Loucy (cell line): ENCODE results near the gene DAG1.

Source experiments
- EZH2phosphoT487 ChIP-seq: fragments of 200-600 bp; IDR thresholded peaks from 2 replicates; pipeline ENCODE4 v1.6.1; 2018; ENCODE audit warnings: antibody characterized with exemption, mild to moderate bottlenecking, moderate library complexity, borderline replicate concordance
- TF ChIP-seq, protein P1 (sequence below): fragments of 200-600 bp; sonication (generic); conservative IDR thresholded peaks from 2 replicates; pipeline ENCODE4 v1.5.1; 2014; ENCODE audit warnings: mild to moderate bottlenecking, antibody characterized with exemption, low read length

DNA sequence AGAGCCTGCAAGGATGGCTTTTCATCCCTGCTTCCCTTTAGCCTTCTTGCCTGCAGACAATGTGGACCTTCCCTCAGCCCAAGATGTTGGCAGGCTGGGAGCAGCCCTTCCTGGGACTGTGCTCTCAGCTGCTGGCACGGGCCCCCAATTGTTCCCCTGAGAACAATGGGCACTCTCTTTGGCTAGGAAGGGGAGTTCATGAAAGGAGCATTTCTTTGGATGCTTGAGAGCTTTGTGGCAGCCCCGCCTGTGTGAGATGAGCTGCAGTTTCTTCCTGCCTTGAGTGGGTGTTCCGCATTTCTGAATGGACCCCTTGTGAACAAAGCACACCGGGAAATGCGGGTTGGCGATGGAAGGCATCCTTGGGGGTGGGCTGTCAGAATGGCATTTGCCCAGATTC, 49.2 kb downstream of the DAG1 start:
- TF ChIP-seq, protein P1, sequence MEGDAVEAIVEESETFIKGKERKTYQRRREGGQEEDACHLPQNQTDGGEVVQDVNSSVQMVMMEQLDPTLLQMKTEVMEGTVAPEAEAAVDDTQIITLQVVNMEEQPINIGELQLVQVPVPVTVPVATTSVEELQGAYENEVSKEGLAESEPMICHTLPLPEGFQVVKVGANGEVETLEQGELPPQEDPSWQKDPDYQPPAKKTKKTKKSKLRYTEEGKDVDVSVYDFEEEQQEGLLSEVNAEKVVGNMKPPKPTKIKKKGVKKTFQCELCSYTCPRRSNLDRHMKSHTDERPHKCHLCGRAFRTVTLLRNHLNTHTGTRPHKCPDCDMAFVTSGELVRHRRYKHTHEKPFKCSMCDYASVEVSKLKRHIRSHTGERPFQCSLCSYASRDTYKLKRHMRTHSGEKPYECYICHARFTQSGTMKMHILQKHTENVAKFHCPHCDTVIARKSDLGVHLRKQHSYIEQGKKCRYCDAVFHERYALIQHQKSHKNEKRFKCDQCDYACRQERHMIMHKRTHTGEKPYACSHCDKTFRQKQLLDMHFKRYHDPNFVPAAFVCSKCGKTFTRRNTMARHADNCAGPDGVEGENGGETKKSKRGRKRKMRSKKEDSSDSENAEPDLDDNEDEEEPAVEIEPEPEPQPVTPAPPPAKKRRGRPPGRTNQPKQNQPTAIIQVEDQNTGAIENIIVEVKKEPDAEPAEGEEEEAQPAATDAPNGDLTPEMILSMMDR: no peak
- no peak for TF ChIP-seq EZH2phosphoT487
